GM19463 (cell line): ENCODE results near the gene CHST12.

ENCODE experiments used
- ATAC-seq: cut with Tn5 transposase; IDR thresholded peaks from one replicate; pipeline ENCODE4 v1.9.1; 2021; ENCODE audit warnings: mild to moderate bottlenecking, moderate library complexity; ENCODE audit not compliant: unreplicated experiment

Gene CHST12

GRCh38 chr7:2477447-2478398, 74.3 kb downstream of the CHST12 start:
- ATAC-seq = peak; percentile 66

- ATAC-seq = no peak
Measured at GRCh38 chr7:2478399-2478785, 75.0 kb downstream of the CHST12 start.

- ATAC-seq = no peak
Measured at GRCh38 chr7:2478800-2479199, 75.4 kb downstream of the CHST12 start.

GRCh38 chr7:2479276-2480069, 76.1 kb downstream of the CHST12 start:
- ATAC-seq = no peak

GRCh38 chr7:2480070-2480408, 76.6 kb downstream of the CHST12 start:
- no peak for ATAC-seq

GRCh38 chr7:2481195-2481594, 77.8 kb downstream of the CHST12 start:
- no peak for ATAC-seq

GRCh38 chr7:2482725-2483451, 79.5 kb downstream of the CHST12 start:
- no peak for ATAC-seq

- no peak for ATAC-seq
Measured at GRCh38 chr7:2483494-2483893, 80.1 kb downstream of the CHST12 start.

- no peak for ATAC-seq
Measured at GRCh38 chr7:2484868-2485267, 81.5 kb downstream of the CHST12 start.

- no peak for ATAC-seq
Measured at GRCh38 chr7:2487586-2488271, 84.3 kb downstream of the CHST12 start.

- no peak for ATAC-seq
Measured at GRCh38 chr7:2488272-2488645, 84.8 kb downstream of the CHST12 start.

- ATAC-seq = no peak
Measured at GRCh38 chr7:2488681-2489080, 85.3 kb downstream of the CHST12 start.

- ATAC-seq = no peak
Measured at GRCh38 chr7:2490181-2490651, 86.8 kb downstream of the CHST12 start.

- ATAC-seq = no peak
Measured at GRCh38 chr7:2492038-2492437, 88.6 kb downstream of the CHST12 start.

- no peak for ATAC-seq
Measured at GRCh38 chr7:2493205-2494164, 90.1 kb downstream of the CHST12 start.

GRCh38 chr7:2494191-2495130, 91.0 kb downstream of the CHST12 start:
- ATAC-seq = no peak

- no peak for ATAC-seq
Measured at GRCh38 chr7:2495418-2496299, 92.2 kb downstream of the CHST12 start.
